HepG2 (cell line): ENCODE measurements around the gene MYL11. TPM values are rescaled to one million over a fixed set of nuclear protein-coding genes. Genes with fewer than 3 reads are reported as not detected.

Source experiments
- EHMT2 ChIP-seq: fragments of 200-600 bp; sonication (generic); IDR thresholded peaks from 2 replicates; pipeline ENCODE4 v1.7.0; 2017; ENCODE audit warnings: antibody characterized with exemption, low read depth, low read length, borderline replicate concordance
- FLYWCH1 ChIP-seq: sonication (generic); formaldehyde crosslinking; IDR thresholded peaks from 2 replicates; pipeline ENCODE4 v1.8.1; 2023; ENCODE audit warnings: mild to moderate bottlenecking, missing genetic modification reagents
- FOSL2 ChIP-seq: sonication (generic); formaldehyde crosslinking; IDR thresholded peaks from 2 replicates; pipeline ENCODE4 v1.4.0; 2020; ENCODE audit warnings: missing genetic modification reagents
- FOXK1 ChIP-seq: sonication (generic); formaldehyde crosslinking; IDR thresholded peaks from 2 replicates; pipeline ENCODE4 v1.4.0; 2020; ENCODE audit warnings: low read depth, missing genetic modification reagents, borderline replicate concordance
- GTF2F1 ChIP-seq: fragments of 150-350 bp; IDR thresholded peaks from 2 replicates; pipeline ENCODE4 v1.6.1; 2014; ENCODE audit warnings: low read length
- HOXA3 ChIP-seq: sonication (generic); formaldehyde crosslinking; IDR thresholded peaks from 2 replicates; pipeline ENCODE4 v1.5.0; 2020; ENCODE audit warnings: missing genetic modification reagents
- KDM6A ChIP-seq: IDR thresholded peaks from 2 replicates; pipeline ENCODE4 v1.6.1; 2016; ENCODE audit warnings: low read depth
- KLF13 ChIP-seq: sonication (generic); formaldehyde crosslinking; IDR thresholded peaks from 2 replicates; pipeline ENCODE4 v1.4.0; 2020; ENCODE audit warnings: mild to moderate bottlenecking, missing genetic modification reagents
- NCOA1 ChIP-seq: sonication (generic); formaldehyde crosslinking; IDR thresholded peaks from 2 replicates; pipeline ENCODE4 v1.9.0; 2021; ENCODE audit warnings: missing genetic modification reagents
- NKX3-1 ChIP-seq: sonication (generic); formaldehyde crosslinking; IDR thresholded peaks from 2 replicates; pipeline ENCODE4 v1.5.0; 2020; ENCODE audit warnings: missing genetic modification reagents
- SIN3B ChIP-seq: fragments of 150-350 bp; IDR thresholded peaks from 2 replicates; pipeline ENCODE4 v1.6.1; 2014; ENCODE audit warnings: low read length
- TBX3 ChIP-seq: fragments of 450-650 bp; IDR thresholded peaks from 2 replicates; pipeline ENCODE4 v1.6.1; 2017; ENCODE audit warnings: antibody characterized with exemption, mild to moderate bottlenecking, inconsistent platforms, borderline replicate concordance
- ZNF230 ChIP-seq: sonication (generic); formaldehyde crosslinking; IDR thresholded peaks from 2 replicates; pipeline ENCODE4 v1.4.0; 2020; ENCODE audit warnings: mild to moderate bottlenecking, missing genetic modification reagents
- ZNF574 ChIP-seq: sonication (generic); formaldehyde crosslinking; IDR thresholded peaks from 2 replicates; pipeline ENCODE4 v1.4.0; 2020; ENCODE audit warnings: missing genetic modification reagents
- ZNF605 ChIP-seq: sonication (generic); formaldehyde crosslinking; IDR thresholded peaks from 2 replicates; pipeline ENCODE4 v1.8.0; 2022; ENCODE audit warnings: mild to moderate bottlenecking, missing genetic modification reagents
- ZNF703 ChIP-seq: sonication (generic); formaldehyde crosslinking; IDR thresholded peaks from 2 replicates; pipeline ENCODE4 v1.5.1; 2020; ENCODE audit warnings: missing genetic modification reagents, mild to moderate bottlenecking, moderate library complexity, borderline replicate concordance
- ZNF891 ChIP-seq: sonication (generic); formaldehyde crosslinking; IDR thresholded peaks from 2 replicates; pipeline ENCODE4 v1.5.0; 2020; ENCODE audit warnings: mild to moderate bottlenecking, missing genetic modification reagents
- ZZZ3 ChIP-seq: sonication (generic); formaldehyde crosslinking; IDR thresholded peaks from 2 replicates; pipeline ENCODE4 v1.4.0; 2020; ENCODE audit warnings: missing genetic modification reagents, mild to moderate bottlenecking, borderline replicate concordance
- polyA plus RNA-seq, 8 experiments: library from polyadenylated mRNA; depleted of rRNA in 3 of 8; stranded (reverse) in 7 of 8; unstranded in 1 of 8; fragments of >200 nt; fragmentation: Illumina TruSeq in 4 of 8; extraction: Trizol in 4 of 8; gene quantifications; 2 replicates each; pipeline versions ENCODE4 v1.2.1 to v1.2.3, GENCODE V29; 2011 to 2016; ENCODE audit warnings: low read depth in 4 of 8, missing spikeins in 1 of 8, mixed read lengths in 1 of 8; ENCODE audit not compliant: insufficient read depth in 1 of 8
- total RNA-seq, 5 experiments: library from RNA; depleted of rRNA; stranded (reverse); fragments of >200 nt; fragmentation: Illumina TruSeq; extraction: Trizol; gene quantifications; 2 replicates each; pipeline ENCODE4 v1.2.3, GENCODE V29; 2016; ENCODE audit warnings: low read depth in 1 of 5
- TF ChIP-seq, protein P1 (sequence below): sonication (generic); formaldehyde crosslinking; IDR thresholded peaks from 2 replicates; pipeline ENCODE4 v1.4.0; 2020; ENCODE audit warnings: missing genetic modification reagents, mild to moderate bottlenecking, borderline replicate concordance

MYL11 gene
- total and polyA plus RNA-seq, 2 of the 13 experiments (the other 11 are each of a cell fraction or from before 2014, with no cell fraction given), result not detected

DNA sequence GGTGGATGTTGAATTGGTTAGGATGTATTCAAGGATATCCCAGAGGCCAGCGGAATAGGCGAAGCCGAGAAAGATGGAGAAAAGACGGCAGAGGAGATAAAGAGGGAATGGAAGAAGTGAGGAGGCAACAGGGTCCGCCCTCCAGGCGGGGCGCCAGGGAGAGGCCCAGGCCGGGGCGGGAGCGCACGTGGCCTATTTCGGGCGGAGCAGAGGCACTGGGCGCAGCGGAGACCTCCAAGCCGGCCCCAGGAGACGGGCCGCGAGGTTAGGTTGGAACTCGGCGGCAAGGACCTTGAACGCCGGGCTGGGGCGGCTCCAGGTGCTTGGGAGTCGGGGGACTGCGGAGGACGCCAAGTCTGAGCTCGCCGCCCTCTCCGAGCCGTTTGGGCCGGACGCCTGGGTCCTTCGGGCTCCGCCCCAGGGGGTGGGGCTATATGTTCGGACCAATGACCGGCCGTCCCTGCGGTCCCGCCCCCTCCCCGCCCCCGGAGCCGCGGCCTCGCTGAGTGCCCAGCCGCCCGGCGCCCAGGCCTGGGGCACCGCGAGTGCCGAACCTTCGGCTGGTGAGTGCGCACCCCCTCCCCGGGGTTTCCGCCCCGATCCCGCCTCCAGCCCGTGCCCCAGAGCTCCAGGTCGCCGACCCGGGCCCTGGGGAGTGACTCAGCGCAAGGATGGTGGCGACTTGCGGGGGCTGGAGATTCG is 32.7 kb downstream of the MYL11 start, which contains the start of gene ZNF771 (continued):
- TF ChIP-seq ZNF605 (CRISPR knock-in tag), result no peak; the same call in 1 of the 2 replicates
- TF ChIP-seq FOXK1 (CRISPR knock-in tag), result peak; percentile 24; the same call in 1 of the 2 replicates
- TF ChIP-seq HOXA3 (CRISPR knock-in tag), result peak; percentile 68
- no peak for TF ChIP-seq ZNF703 (CRISPR knock-in tag)
- TF ChIP-seq KDM6A (CRISPR knock-in tag), result no peak
- peak; percentile 83 for TF ChIP-seq ZNF891 (CRISPR knock-in tag)
- TF ChIP-seq KLF13 (CRISPR knock-in tag), result peak; percentile 52; the same call in 1 of the 2 replicates
- no peak for TF ChIP-seq SIN3B
- TF ChIP-seq, protein P1, sequence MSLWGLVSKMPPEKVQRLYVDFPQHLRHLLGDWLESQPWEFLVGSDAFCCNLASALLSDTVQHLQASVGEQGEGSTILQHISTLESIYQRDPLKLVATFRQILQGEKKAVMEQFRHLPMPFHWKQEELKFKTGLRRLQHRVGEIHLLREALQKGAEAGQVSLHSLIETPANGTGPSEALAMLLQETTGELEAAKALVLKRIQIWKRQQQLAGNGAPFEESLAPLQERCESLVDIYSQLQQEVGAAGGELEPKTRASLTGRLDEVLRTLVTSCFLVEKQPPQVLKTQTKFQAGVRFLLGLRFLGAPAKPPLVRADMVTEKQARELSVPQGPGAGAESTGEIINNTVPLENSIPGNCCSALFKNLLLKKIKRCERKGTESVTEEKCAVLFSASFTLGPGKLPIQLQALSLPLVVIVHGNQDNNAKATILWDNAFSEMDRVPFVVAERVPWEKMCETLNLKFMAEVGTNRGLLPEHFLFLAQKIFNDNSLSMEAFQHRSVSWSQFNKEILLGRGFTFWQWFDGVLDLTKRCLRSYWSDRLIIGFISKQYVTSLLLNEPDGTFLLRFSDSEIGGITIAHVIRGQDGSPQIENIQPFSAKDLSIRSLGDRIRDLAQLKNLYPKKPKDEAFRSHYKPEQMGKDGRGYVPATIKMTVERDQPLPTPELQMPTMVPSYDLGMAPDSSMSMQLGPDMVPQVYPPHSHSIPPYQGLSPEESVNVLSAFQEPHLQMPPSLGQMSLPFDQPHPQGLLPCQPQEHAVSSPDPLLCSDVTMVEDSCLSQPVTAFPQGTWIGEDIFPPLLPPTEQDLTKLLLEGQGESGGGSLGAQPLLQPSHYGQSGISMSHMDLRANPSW (CRISPR knock-in tag), result no peak
- TF ChIP-seq NKX3-1 (CRISPR knock-in tag), result peak; percentile 57; the same call in 1 of the 2 replicates
- TF ChIP-seq FLYWCH1 (CRISPR knock-in tag), result peak; percentile 85; the same call in 1 of the 2 replicates
- peak; percentile 75 for TF ChIP-seq FOSL2
- peak; percentile 95 for TF ChIP-seq NCOA1 (CRISPR knock-in tag)
- TF ChIP-seq TBX3, result peak; percentile 46; the same call in 1 of the 2 replicates
- no peak; the same call in 1 of the 2 replicates for TF ChIP-seq GTF2F1
- TF ChIP-seq ZZZ3, result peak; percentile 85; the same call in 1 of the 2 replicates
- no peak for TF ChIP-seq EHMT2
- TF ChIP-seq ZNF230 (CRISPR knock-in tag), result peak; percentile 93; the same call in 1 of the 2 replicates
- peak; percentile 95 for TF ChIP-seq ZNF574 (CRISPR knock-in tag)
